HL-60 (cell line): Measurements from ENCODE around the gene SLAMF9.

ENCODE experiments used
- DNase-seq, 2 experiments: peaks; one replicate each; pipeline ENCODE4 v3.0.0-alpha.2; 2010 to 2020; ENCODE audit warnings: low read depth in 1 of 2, low spot score in 1 of 2
- H3K27ac ChIP-seq: fragments of 250-450 bp; sonication (Bioruptor Pico); replicated peaks from 2 replicates; pipeline ENCODE4 v1.5.1; 2020; ENCODE audit warnings: mild to moderate bottlenecking, moderate library complexity
- H3K27me3 ChIP-seq: fragments of 250-450 bp; sonication (Bioruptor Pico); 2 replicates; pipeline ENCODE4 v1.5.1; 2021; ENCODE audit warnings: mild to moderate bottlenecking, moderate library complexity; ENCODE audit not compliant: insufficient read depth, poor library complexity, severe bottlenecking
- H3K4me3 ChIP-seq: replicated peaks from 2 replicates; pipeline ENCODE4 v1.5.1; 2011; ENCODE audit warnings: mild to moderate bottlenecking, control low read depth, low read length; ENCODE audit not compliant: insufficient read depth
- CTCF ChIP-seq: IDR thresholded peaks from one replicate; pipeline ENCODE4 v1.5.1; 2011; ENCODE audit warnings: low read length, control low read depth, inconsistent platforms; ENCODE audit not compliant: insufficient read depth
- GABPA ChIP-seq: IDR thresholded peaks from 2 replicates; pipeline ENCODE4 v1.6.1; 2012; ENCODE audit warnings: low read depth
- POLR2AphosphoS5 ChIP-seq: IDR thresholded peaks from 2 replicates; pipeline ENCODE4 v1.6.1; 2012; ENCODE audit warnings: low read depth
- REST ChIP-seq: IDR thresholded peaks from 2 replicates; pipeline ENCODE4 v1.6.1; 2012; ENCODE audit warnings: low read depth; ENCODE audit not compliant: insufficient replicate concordance
- SPI1 ChIP-seq: IDR thresholded peaks from 2 replicates; pipeline ENCODE4 v1.6.1; 2012; ENCODE audit warnings: low read depth, mild to moderate bottlenecking, borderline replicate concordance

Gene SLAMF9

DNA sequence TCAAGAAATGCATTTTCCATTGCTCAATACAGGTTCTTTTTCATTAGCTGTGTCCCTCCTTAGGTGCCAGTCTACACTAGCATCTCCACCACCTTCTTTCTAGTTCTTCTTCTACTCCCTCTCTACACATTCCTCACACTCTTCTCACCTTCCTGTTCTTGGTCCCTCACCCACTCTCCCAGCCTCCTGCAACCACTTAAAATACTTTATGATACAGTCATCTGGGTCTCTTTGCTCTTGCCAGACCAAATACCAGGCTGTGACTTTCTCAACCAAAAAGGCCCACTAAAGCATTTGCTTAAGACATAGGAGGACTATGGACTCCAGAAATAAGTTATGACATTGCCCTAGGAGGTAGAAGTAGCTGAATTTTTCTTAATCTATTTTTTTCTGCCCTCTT, 42.6 kb upstream of the SLAMF9 start:
- DNase-seq = no peak
- no peak overlapping the region for H3K4me3 ChIP-seq
- no peak for TF ChIP-seq POLR2AphosphoS5
- no peak for TF ChIP-seq SPI1
- TF ChIP-seq GABPA = no peak
- TF ChIP-seq REST = no peak
- TF ChIP-seq CTCF = no peak

DNA sequence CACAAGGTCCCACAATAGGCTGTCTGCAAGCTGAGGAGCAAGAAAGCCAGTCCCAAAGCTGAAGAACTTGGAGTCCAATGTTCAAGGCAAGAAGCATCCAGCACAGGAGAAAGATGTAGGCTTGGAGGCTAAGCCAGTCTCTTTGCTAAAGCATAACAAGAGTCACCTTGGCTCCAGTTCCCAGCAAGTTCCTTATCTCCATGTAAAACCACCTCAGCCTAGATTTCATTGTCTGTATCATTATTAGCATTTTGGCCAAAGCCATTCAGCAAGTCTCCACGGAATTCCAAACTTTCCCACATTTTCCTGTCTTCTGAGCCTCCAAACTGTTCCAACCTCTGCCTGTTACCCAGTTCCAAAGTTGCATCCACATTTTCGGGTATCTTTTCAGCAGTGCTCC, 40.9 kb upstream of the SLAMF9 start:
- peaks cover 7% of the 10 kb centered on the region for H3K27me3 ChIP-seq
- no peak for DNase-seq
- no peak for TF ChIP-seq SPI1
- no peak for TF ChIP-seq CTCF
- no peak for TF ChIP-seq REST
- no peak for TF ChIP-seq GABPA
- TF ChIP-seq POLR2AphosphoS5 = no peak
- no peak overlapping the region for H3K27ac ChIP-seq
- no peak overlapping the region for H3K4me3 ChIP-seq

More for the DNA sequence above, 42.6 kb upstream of the SLAMF9 start:
- H3K27ac ChIP-seq = no peak overlapping the region
- H3K27me3 ChIP-seq = peaks cover 14% of the 10 kb centered on the region

DNA sequence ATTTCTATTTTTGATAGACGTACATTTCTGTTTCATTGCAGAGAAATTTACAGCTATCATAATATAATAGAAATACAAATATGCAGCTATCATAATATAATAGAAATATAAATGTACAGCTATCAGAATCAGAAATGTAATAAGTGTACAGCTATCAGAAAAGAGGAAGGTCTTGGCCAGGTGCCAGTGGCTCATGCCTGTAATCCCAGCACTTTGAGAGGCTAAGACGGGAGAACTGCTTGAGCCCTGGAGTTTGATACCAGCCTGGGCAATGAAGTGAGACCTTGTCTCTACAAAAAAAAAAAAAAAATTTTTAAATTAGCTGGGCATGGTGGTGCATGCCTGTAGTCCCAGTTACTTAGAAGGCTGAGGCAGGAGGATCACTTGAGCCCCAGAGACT, 39.9 kb upstream of the SLAMF9 start:
- Histone ChIP-seq H3K27me3 (peaks cover 2% of the 10 kb centered on the region), H3K4me3 (no peak overlapping the region), H3K27ac (no peak overlapping the region)
- no peak for DNase-seq
- TF ChIP-seq REST (no peak), POLR2AphosphoS5 (no peak), SPI1 (no peak), GABPA (no peak), CTCF (no peak)
